NT2/D1 (cell line): ENCODE results near the gene MARCHF4.

Source experiments
- SUZ12 ChIP-seq: IDR thresholded peaks from 2 replicates; pipeline ENCODE4 v1.6.1; 2011; ENCODE audit not compliant: insufficient read length, insufficient read depth; ENCODE audit errors: extremely low read depth
- YY1 ChIP-seq: IDR thresholded peaks from 2 replicates; pipeline ENCODE4 v1.6.1; 2011; ENCODE audit not compliant: insufficient read length, insufficient read depth

- TF ChIP-seq SUZ12 (no peak), YY1 (no peak)
Measured at GRCh38 chr2:216405588-216405987, 33.3 kb upstream of the MARCHF4 start.
